K562 (cell line): Measurements from ENCODE around the gene XPNPEP3. TPM values are rescaled to one million over a fixed set of nuclear protein-coding genes. Genes with fewer than 3 reads are reported as not detected.

Source experiments
- CBFA2T2 ChIP-seq: fragments of 450-650 bp; conservative IDR thresholded peaks from 2 replicates; pipeline ENCODE4 v1.6.1; 2017; ENCODE audit warnings: mild to moderate bottlenecking
- CBFB ChIP-seq: sonication (generic); formaldehyde crosslinking; IDR thresholded peaks from 2 replicates; pipeline ENCODE4 v1.4.0; 2020; ENCODE audit warnings: mild to moderate bottlenecking, missing genetic modification reagents
- CHAMP1 ChIP-seq: fragments of 450-650 bp; IDR thresholded peaks from 2 replicates; pipeline ENCODE4 v1.6.1; 2016; ENCODE audit warnings: mild to moderate bottlenecking
- CREB5 ChIP-seq: fragments of 250-450 bp; sonication (Bioruptor Pico); IDR thresholded peaks from 2 replicates; pipeline ENCODE4 v1.5.0; 2020; ENCODE audit warnings: mild to moderate bottlenecking
- EGR1 ChIP-seq: fragments of 450-650 bp; conservative IDR thresholded peaks from 2 replicates; pipeline ENCODE4 v1.6.1; 2017; ENCODE audit warnings: mild to moderate bottlenecking
- ERF ChIP-seq: fragments of 450-650 bp; formaldehyde crosslinking; IDR thresholded peaks from 2 replicates; pipeline ENCODE4 v1.4.0; 2020; ENCODE audit warnings: mild to moderate bottlenecking, mixed read lengths
- ETV5 ChIP-seq: sonication (generic); formaldehyde crosslinking; IDR thresholded peaks from 2 replicates; pipeline ENCODE4 v1.4.0; 2020; ENCODE audit warnings: low read depth, mild to moderate bottlenecking, missing genetic modification reagents
- GTF2A2 ChIP-seq: IDR thresholded peaks from 2 replicates; pipeline ENCODE4 v1.6.1; 2016; ENCODE audit warnings: mild to moderate bottlenecking, missing genetic modification characterization, missing compliant biosample characterization
- KAT2B ChIP-seq: IDR thresholded peaks from one replicate; pipeline ENCODE4 v1.6.1; 2012; ENCODE audit warnings: low read depth, mild to moderate bottlenecking, control low read depth, inconsistent platforms, low read length, moderate library complexity
- MTF1 ChIP-seq: fragments of 250-450 bp; sonication (Bioruptor Pico); IDR thresholded peaks from 2 replicates; pipeline ENCODE4 v1.9.0; 2021; ENCODE audit warnings: moderate library complexity, mild to moderate bottlenecking, inconsistent platforms, borderline replicate concordance
- NBN ChIP-seq: fragments of 450-650 bp; IDR thresholded peaks from 2 replicates; pipeline ENCODE4 v1.6.1; 2016; ENCODE audit warnings: low read depth, mild to moderate bottlenecking
- NCOA6 ChIP-seq: fragments of 450-650 bp; IDR thresholded peaks from 2 replicates; pipeline ENCODE4 v1.6.1; 2017; ENCODE audit warnings: mild to moderate bottlenecking
- POLR2AphosphoS5 ChIP-seq: IDR thresholded peaks from 2 replicates; pipeline ENCODE4 v1.6.1; 2011; ENCODE audit warnings: mild to moderate bottlenecking, low read depth, low read length, moderate library complexity; ENCODE audit not compliant: control insufficient read depth, insufficient read depth
- RBM25 ChIP-seq: fragments of 200-400 bp; formaldehyde crosslinking; IDR thresholded peaks from 2 replicates; pipeline ENCODE4 v1.6.1; 2018; ENCODE audit warnings: low read length, low read depth, moderate library complexity; ENCODE audit not compliant: severe bottlenecking
- RBM34 ChIP-seq: fragments of 200-400 bp; formaldehyde crosslinking; IDR thresholded peaks from 2 replicates; pipeline ENCODE4 v1.6.1; 2018; ENCODE audit warnings: low read length, borderline replicate concordance; ENCODE audit not compliant: insufficient read depth
- SMAD3 ChIP-seq: fragments of 450-650 bp; formaldehyde crosslinking; conservative IDR thresholded peaks from 2 replicates; pipeline ENCODE4 v1.4.0; 2020; ENCODE audit warnings: mild to moderate bottlenecking
- SNAPC5 ChIP-seq: fragments of 250-450 bp; sonication (Bioruptor Pico); IDR thresholded peaks from 2 replicates; pipeline ENCODE4 v1.8.0; 2021; ENCODE audit warnings: moderate library complexity, mild to moderate bottlenecking, inconsistent platforms
- SOX6 ChIP-seq: fragments of 450-650 bp; IDR thresholded peaks from 2 replicates; pipeline ENCODE4 v1.6.1; 2014; ENCODE audit warnings: mild to moderate bottlenecking
- TAF1 ChIP-seq: IDR thresholded peaks from 2 replicates; pipeline ENCODE4 v1.6.1; 2011; ENCODE audit warnings: mild to moderate bottlenecking, low read length, moderate library complexity; ENCODE audit not compliant: insufficient read depth, control insufficient read depth, severe bottlenecking; ENCODE audit errors: extremely low read depth
- TCFL5 ChIP-seq: fragments of 250-450 bp; sonication (Bioruptor Pico); conservative IDR thresholded peaks from 2 replicates; pipeline ENCODE4 v1.6.1; 2021; ENCODE audit warnings: mild to moderate bottlenecking, moderate library complexity, matching md5 sums
- WHSC1 ChIP-seq: IDR thresholded peaks from one replicate; pipeline ENCODE4 v1.6.1; 2012; ENCODE audit warnings: low read length, control low read depth, inconsistent platforms
- XRCC4 ChIP-seq: IDR thresholded peaks from one replicate; pipeline ENCODE4 v1.6.1; 2011; ENCODE audit not compliant: insufficient read depth, insufficient read length; ENCODE audit errors: extremely low read depth
- ZBED1 ChIP-seq: IDR thresholded peaks from 2 replicates; pipeline ENCODE4 v1.6.1; 2014
- ZKSCAN1 ChIP-seq: fragments of 150-350 bp; IDR thresholded peaks from 2 replicates; pipeline ENCODE4 v1.6.1; 2016; ENCODE audit warnings: low read depth, low read length
- ZNF324 ChIP-seq: fragments of 250-450 bp; sonication (Bioruptor Pico); IDR thresholded peaks from 2 replicates; pipeline ENCODE4 v1.4.0; 2020; ENCODE audit warnings: mild to moderate bottlenecking
- polyA plus RNA-seq, 8 experiments: library from polyadenylated mRNA; depleted of rRNA in 4 of 8; stranded (reverse) in 5 of 8; unstranded in 3 of 8; fragments of >200 nt; fragmentation: Nextera tagmentation in 2 of 8; fragmentation: Illumina TruSeq in 1 of 8; extraction: Ambion mirVana in 2 of 8; extraction: Trizol in 1 of 8; gene quantifications; 2 replicates each; pipeline versions ENCODE4 v1.2.1 to v1.2.3, GENCODE V29; 2011 to 2014; ENCODE audit warnings: inconsistent platforms in 1 of 8, missing spikeins in 1 of 8
- total RNA-seq, 7 experiments: library from RNA; depleted of rRNA in 6 of 7; stranded (reverse); fragments of >200 nt in 6 of 7; fragmentation: Illumina TruSeq in 2 of 7; extraction: Trizol in 2 of 7; gene quantifications; 2 replicates each; pipeline versions ENCODE4 v1.2.1 to v1.2.3, GENCODE V29; 2011 to 2021; ENCODE audit warnings: low replicate concordance in 1 of 7

XPNPEP3 gene
- total and polyA plus RNA-seq, 9 of the 15 experiments (the other 6 are each of a cell fraction or from before 2014, with no cell fraction given) = 9.1 to 22.6 (median 15.6) TPM

- no peak for TF ChIP-seq KAT2B
- peak; percentile 99 for TF ChIP-seq MTF1 (CRISPR knock-in tag)
- TF ChIP-seq ERF = peak; percentile 98
- TF ChIP-seq NBN = peak; percentile 95; the same call in 1 of the 2 replicates
- no peak; the same call in 1 of the 2 replicates for TF ChIP-seq EGR1
- no peak for TF ChIP-seq WHSC1
- no peak for TF ChIP-seq XRCC4
- peak; percentile 98 for TF ChIP-seq GTF2A2 (tag)
- TF ChIP-seq SNAPC5 (CRISPR knock-in tag) = peak; percentile 87
- TF ChIP-seq TAF1 = no peak
- no peak for TF ChIP-seq RBM25
- TF ChIP-seq SMAD3 (CRISPR knock-in tag) = peak; percentile 100
- TF ChIP-seq ZKSCAN1 = no peak
- TF ChIP-seq NCOA6 = no peak
- TF ChIP-seq ZBED1 = no peak
- TF ChIP-seq POLR2AphosphoS5 = peak; percentile 93
- TF ChIP-seq RBM34 = no peak
- TF ChIP-seq SOX6 = peak; percentile 92
- TF ChIP-seq CHAMP1 = peak; percentile 79
- TF ChIP-seq CBFA2T2 = peak; percentile 97
- no peak for TF ChIP-seq ETV5
- TF ChIP-seq CREB5 (CRISPR knock-in tag) = peak; percentile 99
- peak; percentile 99 for TF ChIP-seq TCFL5
- TF ChIP-seq CBFB (CRISPR knock-in tag) = no peak
- TF ChIP-seq ZNF324 (CRISPR knock-in tag) = peak; percentile 96
These were observed 43.0 kb upstream of the XPNPEP3 start (continued) for GRCh38 chr22:40813912-40814315.
